SK-N-SH (cell line): Measurements from ENCODE around the gene LEFTY1. TPM values are rescaled to one million over a fixed set of nuclear protein-coding genes. Genes with fewer than 3 reads are reported as not detected.

Source experiments
- CTCF ChIA-PET: fragments of 300-600, 350-600 bp; formaldehyde crosslinking; extraction: SDS; loops from one replicate; lab custom pipeline; 2021; lab: Yijun Ruan, JAX
- POLR2A ChIA-PET: fragments of 350-600 bp; sonication (Branson Sonifier 250); formaldehyde crosslinking; extraction: SDS; loops from one replicate; lab custom pipeline; 2020; ENCODE audit warnings: antibody characterized with exemption, inconsistent platforms; lab: Yijun Ruan, JAX
- DNase-seq: peaks from one replicate; pipeline ENCODE4 v3.0.0; 2012
- H2AFZ ChIP-seq: fragments of 200-600 bp; sonication (generic); 2 replicates; pipeline ENCODE4 v1.8.1; 2016; ENCODE audit warnings: antibody characterized with exemption, mild to moderate bottlenecking, low read depth
- H3F3A ChIP-seq: fragments of 200-600 bp; sonication (generic); replicated peaks from 2 replicates; pipeline ENCODE3; 2016; ENCODE audit warnings: antibody characterized with exemption, mild to moderate bottlenecking; ENCODE audit not compliant: insufficient read depth
- H3K27ac ChIP-seq, 2 experiments: fragments of 200-500 bp in 1 of 2; fragments of 200-600 bp in 1 of 2; sonication (Bioruptor generic) in 1 of 2; sonication (generic), shearing (Covaris generic) in 1 of 2; 2 replicates each; pipeline versions ENCODE4 v1.5.1 to v1.6.1; 2014 to 2016; ENCODE audit warnings: low read depth in 2 of 2, inconsistent platforms in 1 of 2, low read length in 1 of 2, mild to moderate bottlenecking in 1 of 2, mixed read lengths in 1 of 2
- H3K27me3 ChIP-seq: fragments of 200-600 bp; sonication (generic), shearing (Covaris generic); 2 replicates; pipeline ENCODE4 v1.6.1; 2016; ENCODE audit warnings: mixed run types; ENCODE audit not compliant: insufficient read depth
- H3K36me3 ChIP-seq, 2 experiments: fragments of 200-500 bp in 1 of 2; fragments of 200-600 bp in 1 of 2; sonication (Bioruptor generic) in 1 of 2; sonication (generic) in 1 of 2; replicated peaks in 1 of 2; 2 replicates each; pipeline versions ENCODE3 to v1.5.1; 2014 to 2016; ENCODE audit warnings: low read length in 1 of 2, mild to moderate bottlenecking in 1 of 2; ENCODE audit not compliant: insufficient read depth in 2 of 2, control insufficient read depth in 1 of 2
- H3K4me1 ChIP-seq, 2 experiments: fragments of 200-500 bp in 1 of 2; fragments of 200-600 bp in 1 of 2; sonication (Bioruptor generic) in 1 of 2; sonication (generic), shearing (Covaris generic) in 1 of 2; 2 replicates each; pipeline versions ENCODE4 v1.5.1 to v1.6.1; 2014 to 2016; ENCODE audit warnings: low read depth in 1 of 2, low read length in 1 of 2, mixed run types in 1 of 2; ENCODE audit not compliant: insufficient read depth in 2 of 2, control insufficient read depth in 1 of 2
- H3K4me2 ChIP-seq: fragments of 200-600 bp; sonication (generic), shearing (Covaris generic); 2 replicates; pipeline ENCODE4 v1.6.1; 2017; ENCODE audit warnings: mixed run types
- H3K4me3 ChIP-seq, 2 experiments: fragments of 200-500 bp in 1 of 2; fragments of 200-600 bp in 1 of 2; sonication (Bioruptor generic) in 1 of 2; sonication (generic), shearing (Covaris generic) in 1 of 2; 2 replicates each; pipeline versions ENCODE4 v1.5.1 to v1.8.1; 2014 to 2016; ENCODE audit warnings: low read depth in 2 of 2, inconsistent platforms in 1 of 2, low read length in 1 of 2, mild to moderate bottlenecking in 1 of 2, mixed read lengths in 1 of 2, moderate library complexity in 1 of 2
- H3K79me2 ChIP-seq: fragments of 200-600 bp; sonication (generic); 2 replicates; pipeline ENCODE4 v1.8.1; 2017; ENCODE audit warnings: mild to moderate bottlenecking; ENCODE audit not compliant: insufficient read depth
- H3K9ac ChIP-seq: fragments of 200-600 bp; sonication (generic); 2 replicates; pipeline ENCODE4 v1.6.1; 2017; ENCODE audit warnings: mixed run types
- H3K9me2 ChIP-seq: fragments of 200-600 bp; sonication (generic); 2 replicates; pipeline ENCODE4 v1.6.1; 2017; ENCODE audit warnings: mixed run types
- H3K9me3 ChIP-seq: fragments of 200-600 bp; sonication (generic); 2 replicates; pipeline ENCODE4 v1.6.1; 2017; ENCODE audit warnings: mixed run types, mild to moderate bottlenecking, moderate library complexity
- H4K20me1 ChIP-seq: fragments of 200-600 bp; sonication (generic); 2 replicates; pipeline ENCODE4 v1.6.1; 2017; ENCODE audit warnings: mild to moderate bottlenecking, mixed run types; ENCODE audit not compliant: insufficient read depth
- CTCF ChIP-seq: fragments of 200-600 bp; sonication (generic); IDR thresholded peaks from 2 replicates; pipeline ENCODE4 v1.6.1; 2017; ENCODE audit warnings: antibody characterized with exemption, mild to moderate bottlenecking, moderate library complexity
- EP300 ChIP-seq, 2 experiments: IDR thresholded peaks; 2 replicates each; pipeline versions ENCODE4 v1.4.0 to v1.6.1; 2012; ENCODE audit warnings: borderline replicate concordance in 1 of 2, low read depth in 1 of 2, low read length in 1 of 2
- FOXJ3 ChIP-seq: sonication (generic); formaldehyde crosslinking; IDR thresholded peaks from 2 replicates; pipeline ENCODE4 v1.5.1; 2020; ENCODE audit warnings: mild to moderate bottlenecking, missing genetic modification reagents
- GABPA ChIP-seq: IDR thresholded peaks from 2 replicates; pipeline ENCODE4 v1.4.0; 2012; ENCODE audit warnings: low read depth, mild to moderate bottlenecking
- GATA2 ChIP-seq: sonication (generic); formaldehyde crosslinking; IDR thresholded peaks from 2 replicates; pipeline ENCODE4 v1.5.0; 2020; ENCODE audit warnings: mild to moderate bottlenecking, missing genetic modification reagents
- IRF3 ChIP-seq: fragments of 150-350 bp; IDR thresholded peaks from 2 replicates; pipeline ENCODE4 v1.6.1; 2016; ENCODE audit warnings: mild to moderate bottlenecking, low read depth, low read length
- MAX ChIP-seq: IDR thresholded peaks from 2 replicates; pipeline ENCODE4 v1.4.0; 2012; ENCODE audit warnings: low read depth
- MXI1 ChIP-seq: IDR thresholded peaks from 2 replicates; pipeline ENCODE4 v1.6.1; 2012; ENCODE audit warnings: mild to moderate bottlenecking, low read depth, low read length, improper control_type of control experiment
- PBX3 ChIP-seq: IDR thresholded peaks from 2 replicates; pipeline ENCODE4; 2012
- RAD21 ChIP-seq: IDR thresholded peaks from 2 replicates; pipeline ENCODE4 v1.6.1; 2012; ENCODE audit warnings: mild to moderate bottlenecking, low read length
- RCOR1 ChIP-seq: fragments of 150-350 bp; IDR thresholded peaks from 2 replicates; pipeline ENCODE4 v1.6.1; 2017; ENCODE audit warnings: antibody characterized with exemption, low read length
- SIN3A ChIP-seq: IDR thresholded peaks from 2 replicates; pipeline ENCODE4 v1.6.1; 2012; ENCODE audit warnings: low read depth, mild to moderate bottlenecking, low read length, moderate library complexity, borderline replicate concordance
- TCF12 ChIP-seq: IDR thresholded peaks from 2 replicates; pipeline ENCODE4 v1.4.0; 2012
- TEAD4 ChIP-seq: IDR thresholded peaks from 2 replicates; pipeline ENCODE4 v1.4.0; 2012; ENCODE audit warnings: mild to moderate bottlenecking, borderline replicate concordance; ENCODE audit not compliant: insufficient read depth
- YY1 ChIP-seq: IDR thresholded peaks from 2 replicates; pipeline ENCODE4 v1.4.0; 2012; ENCODE audit warnings: low read depth, mild to moderate bottlenecking
- WGBS: methylation state at CpG from one replicate; pipeline ENCODE4 v1.1.6; 2017; ENCODE audit warnings: low lambda C conversion rate; 5-methylcytosine and 5-hydroxymethylcytosine counted together
- polyA plus RNA-seq, 3 experiments: library from polyadenylated mRNA; depleted of rRNA; stranded (reverse); fragments of >200 nt; gene quantifications; 2 replicates each; pipeline ENCODE4 v1.2.3, GENCODE V29; 2012

LEFTY1 gene
- polyA plus RNA-seq, 1 of the 3 experiments (the other 2 are of a cell fraction), result 0.07 TPM

- H3K4me2 ChIP-seq, result no peak overlapping the region
- H3K4me1 ChIP-seq, result peaks cover 0 to 19% of the 10 kb centered on the region in 2 experiments; a peak in 1 of 4 replicates
- peaks cover 4% of the 10 kb centered on the region for H3F3A ChIP-seq
- no peak overlapping the region for H3K9ac ChIP-seq
- peaks cover 12 to 14% of the 10 kb centered on the region in 2 experiments for H3K36me3 ChIP-seq
- H3K79me2 ChIP-seq, result no peaks in the 10 kb centered on the region
- H3K4me3 ChIP-seq, result no peak overlapping the region
- no peak for TF ChIP-seq GATA2 (CRISPR knock-in tag)
- TF ChIP-seq CTCF, result no peak
- TF ChIP-seq RCOR1, result no peak
- no peak for TF ChIP-seq MXI1
- TF ChIP-seq TCF12, result no peak
- TF ChIP-seq YY1, result no peak
- no peak for TF ChIP-seq MAX
- TF ChIP-seq GABPA, result no peak
- no peak for TF ChIP-seq RAD21
- no peak for TF ChIP-seq PBX3
- TF ChIP-seq IRF3, result no peak
- no peak for TF ChIP-seq EP300 (IDR thresholded peaks at IDR 0.05; ENCODE audit: borderline replicate concordance in 1 of 2, low read depth in 1 of 2, low read length in 1 of 2)
- TF ChIP-seq SIN3A, result no peak
- no peak for TF ChIP-seq TEAD4
- TF ChIP-seq FOXJ3, result no peak
- H2AFZ ChIP-seq, result no peak overlapping the region
- no peaks in the 10 kb centered on the region for H3K27me3 ChIP-seq
- H3K9me2 ChIP-seq, result no peaks in the 10 kb centered on the region
- WGBS, result 87% methylated on average over 6 of the region's 12 CpGs
- CTCF ChIA-PET, result no interaction called here
- no peak for DNase-seq
- no peaks in the 10 kb centered on the region for H4K20me1 ChIP-seq
- no peak overlapping the region for H3K27ac ChIP-seq
- H3K9me3 ChIP-seq, result no peaks in the 10 kb centered on the region
- POLR2A ChIA-PET, result no interaction called here
Observed at GRCh38 chr1:225875044-225875815, 13.7 kb downstream of the LEFTY1 start.
